HG03064 (cell line): ENCODE measurements around the gene NBPF14.
"Not testable (repeated sequence)": the region's sequence is repeated elsewhere in the genome, so short reads cannot be mapped to it uniquely, and the experiment has no call there.

ENCODE experiments used
- ATAC-seq: cut with Tn5 transposase; IDR thresholded peaks from one replicate; pipeline ENCODE4 v1.9.1; 2021; ENCODE audit warnings: low read depth; ENCODE audit not compliant: unreplicated experiment

The NBPF14 gene, protein sequence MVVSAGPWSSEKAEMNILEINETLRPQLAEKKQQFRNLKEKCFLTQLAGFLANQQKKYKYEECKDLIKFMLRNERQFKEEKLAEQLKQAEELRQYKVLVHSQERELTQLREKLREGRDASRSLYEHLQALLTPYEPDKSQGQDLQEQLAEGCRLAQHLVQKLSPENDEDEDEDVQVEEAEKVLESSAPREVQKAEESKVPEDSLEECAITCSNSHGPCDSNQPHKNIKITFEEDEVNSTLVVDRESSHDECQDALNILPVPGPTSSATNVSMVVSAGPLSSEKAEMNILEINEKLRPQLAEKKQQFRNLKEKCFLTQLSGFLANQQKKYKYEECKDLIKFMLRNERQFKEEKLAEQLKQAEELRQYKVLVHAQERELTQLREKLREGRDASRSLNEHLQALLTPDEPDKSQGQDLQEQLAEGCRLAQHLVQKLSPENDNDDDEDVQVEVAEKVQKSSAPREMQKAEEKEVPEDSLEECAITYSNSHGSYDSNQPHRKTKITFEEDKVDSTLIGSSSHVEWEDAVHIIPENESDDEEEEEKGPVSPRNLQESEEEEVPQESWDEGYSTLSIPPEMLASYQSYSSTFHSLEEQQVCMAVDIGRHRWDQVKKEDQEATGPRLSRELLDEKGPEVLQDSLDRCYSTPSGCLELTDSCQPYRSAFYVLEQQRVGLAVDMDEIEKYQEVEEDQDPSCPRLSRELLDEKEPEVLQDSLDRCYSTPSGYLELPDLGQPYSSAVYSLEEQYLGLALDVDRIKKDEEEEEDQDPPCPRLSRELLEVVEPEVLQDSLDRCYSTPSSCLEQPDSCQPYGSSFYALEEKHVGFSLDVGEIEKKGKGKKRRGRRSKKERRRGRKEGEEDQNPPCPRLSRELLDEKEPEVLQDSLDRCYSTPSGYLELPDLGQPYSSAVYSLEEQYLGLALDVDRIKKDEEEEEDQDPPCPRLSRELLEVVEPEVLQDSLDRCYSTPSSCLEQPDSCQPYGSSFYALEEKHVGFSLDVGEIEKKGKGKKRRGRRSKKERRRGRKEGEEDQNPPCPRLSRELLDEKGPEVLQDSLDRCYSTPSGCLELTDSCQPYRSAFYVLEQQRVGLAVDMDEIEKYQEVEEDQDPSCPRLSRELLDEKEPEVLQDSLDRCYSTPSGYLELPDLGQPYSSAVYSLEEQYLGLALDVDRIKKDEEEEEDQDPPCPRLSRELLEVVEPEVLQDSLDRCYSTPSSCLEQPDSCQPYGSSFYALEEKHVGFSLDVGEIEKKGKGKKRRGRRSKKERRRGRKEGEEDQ (N-terminal part only)

GRCh38 chr1:148595911-148596310 lies at the start of gene NBPF14:
Gene NBPF14, minus strand, starts transcription at chr1:148596011. Its CDS starts 294 bp downstream, at chr1:148595717.
- ATAC-seq = not testable (repeated sequence)

- ATAC-seq = not testable (repeated sequence)
Measured at GRCh38 chr1:148625451-148625850, 29.6 kb upstream of the NBPF14 start.

GRCh38 chr1:148618216-148618615 lies 22.4 kb upstream of the NBPF14 start:
- ATAC-seq = not testable (repeated sequence)

- not testable (repeated sequence) for ATAC-seq
Measured at GRCh38 chr1:148605266-148605665, 9.5 kb upstream of the NBPF14 start.

GRCh38 chr1:148595360-148595759 lies 451 bp downstream of the NBPF14 start:
- not testable (repeated sequence) for ATAC-seq

DNA sequence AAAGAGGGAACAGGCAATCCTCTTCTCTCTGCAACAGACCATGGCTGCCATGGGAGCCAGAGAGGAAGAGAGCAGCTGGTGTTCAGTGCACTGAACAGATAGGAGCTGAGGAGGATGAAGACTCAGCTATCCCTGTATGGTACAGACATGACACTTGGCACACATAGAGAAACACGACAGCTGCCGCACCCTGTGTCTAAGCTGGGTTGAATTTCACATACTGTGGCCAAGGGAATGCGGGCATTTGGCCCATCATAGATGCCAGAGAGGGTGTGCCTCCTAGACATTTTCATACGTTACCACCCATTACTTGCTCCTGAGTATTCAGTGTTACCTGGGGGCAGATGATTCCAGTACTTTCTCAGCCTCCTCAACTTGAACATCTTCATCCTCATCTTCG lies 4.7 kb downstream of the NBPF14 start:
- not testable (repeated sequence) for ATAC-seq

- ATAC-seq = not testable (repeated sequence)
Measured at GRCh38 chr1:148532158-148532557, 63.7 kb downstream of the NBPF14 start.

GRCh38 chr1:148529101-148529567 lies 66.7 kb downstream of the NBPF14 start:
- not testable (repeated sequence) for ATAC-seq

GRCh38 chr1:148528591-148528990 lies 67.2 kb downstream of the NBPF14 start:
- not testable (repeated sequence) for ATAC-seq

DNA sequence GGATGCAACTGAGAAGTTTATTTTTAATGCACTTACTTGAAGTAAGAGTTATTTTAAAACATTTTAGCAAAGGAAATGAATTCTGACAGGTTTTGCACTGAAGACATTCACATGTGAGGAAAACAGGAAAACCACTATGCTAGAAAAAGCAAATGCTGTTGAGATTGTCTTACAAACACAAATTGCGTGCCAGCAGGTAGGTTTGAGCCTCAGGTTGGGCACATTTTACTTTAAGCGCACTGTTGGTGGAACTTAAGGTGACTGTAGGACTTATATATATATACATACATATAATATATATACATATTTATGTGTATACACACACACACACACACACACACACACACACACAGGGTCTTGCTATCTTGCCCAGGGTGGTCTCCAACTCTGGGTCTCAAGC lies 69.2 kb downstream of the NBPF14 start:
- ATAC-seq = not testable (repeated sequence)

DNA sequence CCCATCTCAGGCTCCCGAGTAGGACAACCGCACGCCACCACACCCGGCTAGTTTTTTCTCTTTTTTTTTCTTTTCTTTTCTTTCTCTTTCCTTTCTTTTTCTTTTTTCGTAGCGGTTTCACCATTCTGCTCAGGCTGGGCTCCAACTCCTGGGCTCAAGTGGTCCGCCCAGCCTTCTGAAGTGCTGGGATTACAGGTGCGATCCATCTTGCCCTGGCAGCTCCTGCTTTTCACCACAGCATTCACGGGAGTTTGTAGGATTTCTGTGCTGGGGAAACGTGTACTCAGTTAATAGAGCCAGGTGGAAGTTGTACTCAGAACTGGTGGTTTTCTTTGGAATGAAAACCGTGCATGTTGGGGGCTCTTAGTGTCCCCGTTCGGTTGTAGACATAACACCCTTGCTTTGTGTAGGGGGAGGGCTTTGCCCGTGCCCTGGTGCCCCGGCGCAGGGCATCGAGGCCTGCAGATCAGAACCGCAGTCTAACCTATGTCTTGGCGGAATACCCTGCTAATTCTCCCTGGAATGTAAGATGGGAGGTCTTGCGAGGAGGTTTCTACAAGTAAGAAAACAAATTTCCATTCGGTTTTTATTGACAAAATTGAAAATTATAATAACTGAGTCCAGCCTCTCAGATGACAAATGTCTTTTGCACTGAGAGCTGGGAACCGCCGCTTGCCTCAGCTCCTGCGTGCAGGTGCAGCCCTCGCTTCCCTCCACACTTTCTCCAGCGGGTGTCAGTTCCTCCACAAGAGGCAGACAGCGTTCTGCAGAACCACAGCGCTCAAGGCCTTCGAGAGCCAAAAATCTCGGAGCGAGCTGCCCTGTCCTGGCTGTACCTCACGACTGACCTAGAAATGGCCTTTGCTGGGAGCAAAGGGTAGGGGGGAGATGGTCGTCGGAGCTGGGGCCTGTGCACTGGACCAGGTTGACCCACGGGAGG lies 72.3 kb downstream of the NBPF14 start:
- not testable (repeated sequence) for ATAC-seq

DNA sequence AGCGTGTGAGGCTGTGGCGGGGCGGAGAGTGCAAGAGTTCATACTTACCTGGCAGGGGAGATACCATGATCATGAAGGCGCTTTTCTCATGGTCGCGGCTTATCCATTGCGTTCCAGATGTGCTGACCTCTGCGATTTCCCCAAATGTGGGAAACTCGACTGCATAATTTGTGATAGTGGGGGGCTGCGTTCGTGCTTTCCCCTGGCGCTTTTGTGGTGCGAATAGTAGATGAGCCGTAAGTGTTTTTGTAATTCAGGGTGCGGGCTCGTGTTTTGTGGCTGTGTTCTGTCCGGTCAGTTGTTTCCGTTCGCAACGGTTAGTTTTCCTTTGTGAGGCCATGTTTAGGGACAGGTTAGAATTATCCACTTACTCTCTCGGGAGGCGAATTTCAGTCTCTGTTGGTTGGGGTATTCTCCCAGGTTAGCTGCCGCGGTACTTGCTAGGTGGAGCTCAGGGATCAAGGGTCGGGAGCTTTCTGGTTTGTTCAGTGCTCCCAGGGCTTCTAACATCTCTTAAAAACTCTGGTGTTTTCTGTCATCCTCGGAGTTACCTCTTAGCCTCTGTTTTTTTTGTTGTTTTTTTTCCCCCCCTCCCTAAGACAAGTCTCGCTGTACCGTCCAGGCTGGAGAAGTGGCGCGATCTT lies 73.1 kb downstream of the NBPF14 start:
- ATAC-seq = peak; percentile 83

DNA sequence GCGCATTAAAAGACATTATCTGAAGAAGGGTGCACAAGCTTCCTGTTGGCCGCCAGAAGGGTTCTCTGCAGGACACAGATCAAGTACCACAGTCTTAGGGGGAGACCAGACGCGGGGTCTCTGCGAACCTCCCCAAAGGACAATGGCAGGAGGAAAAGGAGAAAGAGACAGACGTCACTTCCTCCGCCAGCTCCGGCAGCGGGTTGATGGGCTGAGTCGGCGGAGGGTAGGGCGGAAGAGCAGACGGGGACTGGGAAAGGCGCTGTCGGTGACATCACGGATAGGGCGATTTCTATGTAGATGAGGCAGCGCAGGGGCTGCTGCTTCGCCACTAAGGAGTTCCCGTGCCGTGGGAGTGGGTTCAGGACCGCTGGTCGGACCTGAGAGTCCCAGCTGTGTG lies 73.7 kb downstream of the NBPF14 start:
- not testable (repeated sequence) for ATAC-seq

DNA sequence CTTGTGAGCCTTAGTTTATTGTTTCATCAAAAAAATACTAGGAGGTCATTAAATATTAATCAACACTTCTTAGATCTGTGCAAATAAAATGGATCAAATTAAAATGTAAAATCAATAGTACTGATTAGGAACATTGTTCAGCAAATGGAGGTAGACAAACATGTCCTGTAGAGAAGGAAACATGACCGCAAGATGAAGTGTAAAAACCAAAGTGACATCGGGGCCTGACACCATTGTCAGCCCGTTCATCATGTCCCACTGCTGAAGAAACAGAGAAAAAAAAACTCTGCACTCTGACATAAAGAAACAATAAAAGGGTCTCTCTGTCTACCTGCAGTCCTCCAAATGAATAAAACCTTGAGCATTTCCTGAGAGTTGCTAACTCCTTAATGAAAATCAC lies 81.5 kb downstream of the NBPF14 start:
- ATAC-seq = not testable (repeated sequence)

GRCh38 chr1:148512571-148513184 lies 83.1 kb downstream of the NBPF14 start:
- ATAC-seq = not testable (repeated sequence)

- not testable (repeated sequence) for ATAC-seq
Measured at GRCh38 chr1:148493933-148494332, 101.9 kb downstream of the NBPF14 start.

DNA sequence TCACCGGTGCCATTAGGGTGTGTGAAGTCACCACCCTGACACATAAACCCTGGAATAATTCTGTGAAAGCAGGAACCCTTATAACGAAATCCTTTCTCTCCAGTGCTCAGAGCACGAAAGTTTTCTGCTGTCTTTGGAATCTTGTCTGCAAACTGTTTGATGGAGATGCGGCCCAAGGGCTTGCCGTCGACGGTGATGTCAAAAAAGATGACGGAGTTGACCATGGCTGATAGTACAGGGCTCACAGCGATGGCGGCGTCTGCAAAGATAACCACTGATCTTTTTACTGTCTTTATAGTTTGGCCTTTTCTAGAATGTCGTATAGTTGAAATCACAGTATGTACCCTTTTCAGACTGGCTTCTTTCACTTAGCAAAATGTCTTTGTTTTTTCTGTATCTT lies 112.8 kb downstream of the NBPF14 start, which contains the start of gene PPIAL4G:
TSS of gene PPIAL4G (minus strand) at position 274 of the 400 bp plus-strand sequence. CDS start at position 224, 50 bp downstream.
- not testable (repeated sequence) for ATAC-seq
